GM18909 (cell line): ENCODE measurements around the gene SLC4A11.
A peak's percentile ranks its signal among the peaks of the same experiment; 100 is the strongest.
"Not testable (repeated sequence)": the region's sequence is repeated elsewhere in the genome, so short reads cannot be mapped to it uniquely, and the experiment has no call there.

Source experiments
- ATAC-seq: cut with Tn5 transposase; IDR thresholded peaks from one replicate; pipeline ENCODE4 v1.9.1; 2021; ENCODE audit warnings: mild to moderate bottlenecking; ENCODE audit not compliant: unreplicated experiment, poor library complexity

The SLC4A11 gene

DNA sequence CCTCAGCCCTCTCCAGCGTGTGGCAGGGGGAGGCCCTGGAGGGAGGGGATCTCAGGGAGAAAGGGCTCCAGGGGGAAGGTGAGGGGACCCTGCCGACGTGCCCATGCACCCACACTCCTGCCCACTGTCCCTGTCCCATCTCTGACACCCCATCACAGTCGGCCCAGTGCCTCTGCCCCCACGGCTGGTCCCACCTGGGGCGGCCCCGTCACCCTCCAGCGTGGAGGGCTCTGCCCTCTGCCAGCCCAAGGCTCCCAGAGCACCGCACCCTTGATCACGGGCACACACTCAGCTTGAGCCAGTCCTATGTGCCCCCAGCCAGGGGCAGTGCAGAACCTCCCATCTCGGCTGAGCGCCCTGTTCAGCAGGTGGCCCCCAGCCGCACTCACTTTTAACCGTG lies 9.2 kb downstream of the SLC4A11 start:
- no peak for ATAC-seq

- no peak for ATAC-seq
Observed at GRCh38 chr20:3229158-3229557, 9.8 kb downstream of the SLC4A11 start.

DNA sequence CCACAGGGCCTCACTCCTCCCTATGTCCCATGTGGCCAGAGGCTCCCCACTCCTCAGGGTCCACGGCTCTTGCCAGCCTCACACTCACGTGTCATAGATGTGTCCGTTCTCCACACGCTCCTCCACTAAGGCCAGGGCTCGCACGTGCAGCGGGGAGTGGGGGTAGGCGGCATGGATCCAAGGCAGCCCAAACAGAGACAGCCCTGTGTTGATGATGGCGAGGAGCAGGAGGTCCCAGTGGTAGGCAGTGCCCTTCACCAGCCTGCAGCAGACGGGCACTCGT lies 10.3 kb downstream of the SLC4A11 start:
- no peak for ATAC-seq

GRCh38 chr20:3227936-3228749 lies 10.8 kb downstream of the SLC4A11 start:
- no peak for ATAC-seq

- no peak for ATAC-seq
Observed at GRCh38 chr20:3227506-3227905, 11.5 kb downstream of the SLC4A11 start.

DNA sequence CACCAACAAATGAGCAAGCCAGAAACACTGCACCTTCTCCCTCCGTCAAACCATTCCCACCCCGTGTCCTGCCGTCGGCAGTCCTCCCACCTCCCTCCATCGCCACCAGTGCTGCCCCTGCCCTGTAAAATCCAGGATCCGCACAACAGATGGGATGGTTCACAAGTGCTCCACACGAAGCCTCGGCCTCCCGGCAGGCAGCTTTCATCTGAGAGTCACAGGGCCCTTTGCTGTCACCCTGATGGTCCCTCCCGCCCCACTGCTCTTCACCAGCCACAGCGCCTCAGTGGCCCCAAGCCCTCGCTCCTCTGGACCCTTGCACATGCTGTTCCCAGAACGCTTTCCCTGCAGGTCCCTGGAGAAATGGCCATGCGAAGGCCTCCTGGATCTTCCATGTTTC lies 12.1 kb downstream of the SLC4A11 start:
- no peak for ATAC-seq

DNA sequence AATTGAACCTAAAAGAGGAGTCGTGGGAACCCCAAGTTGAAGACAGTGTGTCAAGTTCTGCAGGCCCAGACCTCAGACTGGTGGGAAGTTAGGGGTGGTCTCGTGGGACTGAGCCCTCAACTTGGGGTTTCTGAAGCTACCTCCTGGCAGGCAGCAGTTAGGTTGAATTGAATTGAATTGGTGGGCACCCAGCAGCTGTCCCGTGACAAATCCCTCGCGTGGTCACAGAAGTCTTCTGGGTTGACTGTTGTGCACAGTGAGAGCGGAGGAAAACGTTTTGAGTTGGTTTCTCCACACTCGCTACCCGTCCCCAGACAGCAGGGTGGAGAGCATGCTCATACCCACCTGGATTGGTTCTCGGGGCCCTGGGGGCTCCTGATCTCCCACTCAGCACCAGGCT lies 12.9 kb downstream of the SLC4A11 start:
- ATAC-seq: no peak

GRCh38 chr20:3224681-3225421 lies 14.1 kb downstream of the SLC4A11 start:
- no peak for ATAC-seq

GRCh38 chr20:3223994-3224680 lies 14.9 kb downstream of the SLC4A11 start:
- ATAC-seq: no peak

- no peak for ATAC-seq
Observed at GRCh38 chr20:3223651-3223993, 15.4 kb downstream of the SLC4A11 start.

DNA sequence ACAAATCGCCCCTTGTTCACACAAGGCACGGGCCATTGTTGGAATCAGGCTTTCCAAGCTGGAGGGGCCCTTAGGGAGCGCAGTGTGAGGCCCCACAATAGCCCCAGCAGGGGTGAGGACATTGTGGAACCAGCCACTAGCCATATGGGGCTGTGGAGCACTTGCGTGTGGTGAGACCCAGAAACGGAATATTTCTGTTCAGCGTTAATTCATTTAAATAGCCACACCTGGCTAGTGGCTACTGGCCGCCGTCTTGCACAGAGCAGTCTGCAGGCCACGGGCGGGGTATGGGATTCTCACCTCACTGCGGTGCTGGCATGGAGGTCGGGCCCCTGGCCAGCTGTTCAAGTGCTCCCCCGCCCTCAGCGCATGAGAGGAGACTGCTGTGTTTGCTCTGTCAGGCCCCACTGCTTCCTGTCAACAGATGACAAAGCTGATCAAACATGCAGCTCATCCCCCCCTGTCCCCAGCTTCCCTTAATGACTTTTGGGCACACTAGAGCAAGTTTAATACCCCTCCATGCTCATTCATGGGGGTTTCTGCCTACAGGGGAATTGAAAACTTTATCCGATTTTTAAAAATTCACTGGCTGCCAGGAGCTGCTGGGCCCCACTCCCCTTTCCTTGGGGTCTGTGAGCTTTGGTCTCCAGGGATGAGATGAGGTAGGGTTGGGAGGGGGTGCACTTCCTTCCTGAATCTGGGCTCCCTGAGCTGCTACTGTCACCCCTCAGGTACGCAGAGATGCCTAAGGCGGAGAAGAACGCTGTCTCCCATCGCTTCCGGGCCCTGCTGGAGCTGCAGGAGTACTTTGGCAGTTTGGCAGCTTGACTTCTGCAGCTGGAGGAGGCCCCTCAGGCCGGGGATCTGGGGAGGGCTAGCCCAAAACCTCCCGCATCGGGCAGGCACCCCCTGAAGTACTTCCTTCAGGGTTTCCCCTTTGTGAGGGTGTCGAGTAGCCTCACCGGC lies 16.1 kb downstream of the SLC4A11 start:
- peak; percentile 72 for ATAC-seq

- no peak for ATAC-seq
Observed at GRCh38 chr20:3221398-3222226, 17.4 kb downstream of the SLC4A11 start.

GRCh38 chr20:3218307-3218988 lies 20.5 kb downstream of the SLC4A11 start:
- ATAC-seq: peak; percentile 71

- not testable (repeated sequence) for ATAC-seq
Observed at GRCh38 chr20:3215359-3215917, 23.6 kb downstream of the SLC4A11 start.

DNA sequence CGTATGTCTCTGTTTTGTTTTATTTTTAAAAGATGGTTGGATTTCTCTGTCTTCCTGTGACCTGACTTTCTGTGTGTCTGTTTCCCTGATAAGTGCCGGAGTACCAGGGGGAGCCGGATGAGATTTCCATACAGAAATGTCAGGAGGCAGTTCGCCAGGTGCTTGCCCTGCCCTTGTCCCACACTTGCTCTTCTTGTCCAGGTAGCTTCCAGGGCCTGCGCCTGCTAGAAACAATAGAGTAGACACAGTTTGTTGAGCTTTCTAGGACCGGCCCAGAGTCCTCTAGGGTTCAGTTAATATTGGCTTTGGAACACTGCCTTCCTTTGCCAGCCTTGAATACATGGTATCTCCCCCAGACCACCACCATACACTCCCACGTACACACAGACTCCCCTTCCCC lies 25.8 kb downstream of the SLC4A11 start:
- no peak for ATAC-seq

GRCh38 chr20:3210346-3210745 lies 28.6 kb downstream of the SLC4A11 start:
- ATAC-seq: no peak

DNA sequence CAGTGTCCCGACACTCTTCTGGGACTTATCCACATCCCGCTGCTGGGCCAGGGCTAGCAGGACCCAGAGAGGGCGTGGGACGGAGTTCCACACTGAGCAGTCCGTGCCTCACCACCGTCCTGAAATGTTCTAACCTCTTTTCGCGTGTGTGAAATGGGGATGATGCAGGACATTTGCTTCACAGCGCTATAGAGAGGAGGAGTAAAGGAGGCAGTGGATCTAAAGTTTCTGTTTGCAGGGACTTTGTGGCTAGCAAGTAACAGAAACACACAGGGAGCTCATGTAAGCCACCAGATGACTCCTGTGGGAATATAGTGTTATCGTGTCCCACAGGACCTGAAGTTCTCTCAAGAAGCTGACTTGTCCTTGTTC lies 29.1 kb downstream of the SLC4A11 start:
- peak; percentile 20 for ATAC-seq

DNA sequence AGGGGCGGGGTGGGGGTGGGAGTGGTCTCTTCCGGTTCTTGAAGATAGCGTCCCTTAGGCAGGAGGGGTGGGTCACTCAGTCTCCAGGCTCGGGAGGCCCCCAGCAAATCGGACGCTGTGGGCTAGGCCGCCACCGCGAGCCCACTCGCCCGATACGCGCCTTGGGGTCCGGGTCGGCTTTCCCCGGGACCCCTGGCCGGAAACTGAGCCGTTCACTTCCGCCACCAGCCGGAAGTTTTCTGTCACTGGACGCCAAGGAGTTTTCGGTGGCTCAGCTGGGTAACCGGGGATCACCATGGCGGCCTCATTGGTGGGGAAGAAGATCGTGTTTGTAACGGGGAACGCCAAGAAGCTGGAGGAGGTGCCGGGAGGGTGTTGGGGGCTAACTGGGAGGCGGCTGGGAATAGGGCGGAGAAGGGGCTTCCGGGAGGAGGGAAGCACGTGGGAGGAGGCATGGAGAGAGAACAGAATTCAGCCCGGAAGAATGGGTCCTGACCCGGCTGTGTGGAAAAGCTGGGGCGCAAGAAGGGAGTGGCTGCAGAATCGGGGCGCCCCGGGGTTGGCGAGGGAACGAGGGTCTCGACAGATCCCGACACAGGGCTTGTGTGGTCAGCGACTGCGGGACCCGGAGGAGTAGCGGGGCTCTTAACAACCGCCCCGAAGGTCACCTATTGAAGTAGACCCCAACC lies 29.6 kb downstream of the SLC4A11 start, which contains the start of gene ITPA:
ITPA (plus strand) TSS at position 242 of the 689 bp plus-strand sequence; CDS start at position 296, 54 bp downstream.
- ATAC-seq: peak; percentile 45
